Loucy (cell line): ENCODE measurements around the gene SLC15A3.

Experiments used
- H2AFZ ChIP-seq: fragments of 200-600 bp; sonication (generic); 2 replicates; pipeline ENCODE4 v1.6.0; 2016; ENCODE audit warnings: antibody characterized with exemption, mild to moderate bottlenecking, low read length, moderate library complexity
- H3F3A ChIP-seq: fragments of 200-600 bp; 2 replicates; pipeline ENCODE4 v1.6.0; 2016; ENCODE audit warnings: antibody characterized with exemption, low read depth, mild to moderate bottlenecking
- H3K27me3 ChIP-seq: fragments of 200-600 bp; sonication (generic); 2 replicates; pipeline ENCODE4 v1.6.1; 2014; ENCODE audit warnings: low read length, mild to moderate bottlenecking; ENCODE audit not compliant: insufficient read depth, poor library complexity, severe bottlenecking
- H3K36me3 ChIP-seq: fragments of 200-600 bp; sonication (generic); 2 replicates; pipeline ENCODE4 v1.6.1; 2016; ENCODE audit warnings: low read length; ENCODE audit not compliant: insufficient read depth
- H3K4me1 ChIP-seq: fragments of 200-600 bp; sonication (generic); 2 replicates; pipeline ENCODE4 v1.5.1; 2014; ENCODE audit warnings: low read length, mild to moderate bottlenecking; ENCODE audit not compliant: insufficient read depth, poor library complexity, severe bottlenecking
- H3K4me2 ChIP-seq: fragments of 200-600 bp; sonication (generic); 2 replicates; pipeline ENCODE4 v1.6.0; 2014; ENCODE audit warnings: antibody characterized with exemption, low read length, low read depth, mild to moderate bottlenecking; ENCODE audit not compliant: poor library complexity, severe bottlenecking
- H3K4me3 ChIP-seq: fragments of 200-600 bp; sonication (generic); 2 replicates; pipeline ENCODE4 v1.5.1; 2014; ENCODE audit warnings: low read length, mild to moderate bottlenecking, mixed read lengths; ENCODE audit not compliant: poor library complexity, severe bottlenecking
- H3K79me2 ChIP-seq: fragments of 200-600 bp; sonication (generic); 2 replicates; pipeline ENCODE4 v1.6.1; 2014; ENCODE audit warnings: low read length; ENCODE audit not compliant: insufficient read depth
- H3K9ac ChIP-seq: fragments of 200-600 bp; sonication (generic); 2 replicates; pipeline ENCODE4 v1.6.0; 2014; ENCODE audit warnings: mild to moderate bottlenecking, low read depth, low read length, moderate library complexity; ENCODE audit not compliant: poor library complexity, severe bottlenecking
- H3K9me2 ChIP-seq: fragments of 200-600 bp; sonication (generic); replicated peaks from 2 replicates; pipeline ENCODE4 v1.6.1; 2016; ENCODE audit warnings: low read depth, low read length, mixed read lengths
- H3K9me3 ChIP-seq: fragments of 200-600 bp; sonication (generic); 2 replicates; pipeline ENCODE4 v1.6.1; 2014; ENCODE audit warnings: mild to moderate bottlenecking, antibody characterized with exemption, low read length, low read depth; ENCODE audit not compliant: insufficient read depth
- H4K20me1 ChIP-seq: fragments of 200-600 bp; sonication (generic); 2 replicates; pipeline ENCODE4 v1.6.0; 2014; ENCODE audit warnings: antibody characterized with exemption, low read length, mild to moderate bottlenecking; ENCODE audit not compliant: insufficient read depth, poor library complexity, severe bottlenecking
- EZH2phosphoT487 ChIP-seq: fragments of 200-600 bp; IDR thresholded peaks from 2 replicates; pipeline ENCODE4 v1.6.1; 2018; ENCODE audit warnings: antibody characterized with exemption, mild to moderate bottlenecking, moderate library complexity, borderline replicate concordance
- TF ChIP-seq, protein P1 (sequence below): fragments of 200-600 bp; sonication (generic); conservative IDR thresholded peaks from 2 replicates; pipeline ENCODE4 v1.5.1; 2014; ENCODE audit warnings: mild to moderate bottlenecking, antibody characterized with exemption, low read length

The SLC15A3 gene

DNA sequence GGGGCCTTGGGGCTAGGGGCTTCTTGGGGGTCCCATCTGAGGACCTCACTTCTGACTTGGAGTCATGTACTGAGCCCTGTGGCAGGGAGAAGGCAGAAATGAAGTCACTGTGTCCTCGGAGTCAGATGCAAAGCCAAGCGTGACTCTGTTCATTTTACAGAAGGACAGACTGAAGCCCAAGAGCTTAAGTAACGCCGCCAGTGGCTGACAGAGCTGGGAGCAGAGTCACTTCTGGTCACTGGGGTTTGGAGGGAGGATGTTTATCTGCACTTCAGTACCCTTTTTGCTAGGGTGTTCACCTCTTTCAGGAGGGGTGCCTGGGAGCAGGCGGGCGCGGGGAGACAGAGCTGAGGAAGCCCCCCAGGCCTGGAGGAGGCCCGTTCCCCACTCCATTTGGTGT, 30.2 kb upstream of the SLC15A3 start:
- Histone ChIP-seq H3K4me2 (no peak overlapping the region), H4K20me1 (no peaks in the 10 kb centered on the region), H3K9ac (no peak overlapping the region), H3K9me2 (no peaks in the 10 kb centered on the region), H3F3A (no peaks in the 10 kb centered on the region), H3K27me3 (no peaks in the 10 kb centered on the region), H3K9me3 (no peaks in the 10 kb centered on the region), H3K79me2 (no peaks in the 10 kb centered on the region), H2AFZ (no peak overlapping the region), H3K4me1 (peaks cover 15% of the 10 kb centered on the region), H3K4me3 (no peak overlapping the region), H3K36me3 (no peaks in the 10 kb centered on the region)
- no peak for TF ChIP-seq EZH2phosphoT487
- TF ChIP-seq, protein P1, sequence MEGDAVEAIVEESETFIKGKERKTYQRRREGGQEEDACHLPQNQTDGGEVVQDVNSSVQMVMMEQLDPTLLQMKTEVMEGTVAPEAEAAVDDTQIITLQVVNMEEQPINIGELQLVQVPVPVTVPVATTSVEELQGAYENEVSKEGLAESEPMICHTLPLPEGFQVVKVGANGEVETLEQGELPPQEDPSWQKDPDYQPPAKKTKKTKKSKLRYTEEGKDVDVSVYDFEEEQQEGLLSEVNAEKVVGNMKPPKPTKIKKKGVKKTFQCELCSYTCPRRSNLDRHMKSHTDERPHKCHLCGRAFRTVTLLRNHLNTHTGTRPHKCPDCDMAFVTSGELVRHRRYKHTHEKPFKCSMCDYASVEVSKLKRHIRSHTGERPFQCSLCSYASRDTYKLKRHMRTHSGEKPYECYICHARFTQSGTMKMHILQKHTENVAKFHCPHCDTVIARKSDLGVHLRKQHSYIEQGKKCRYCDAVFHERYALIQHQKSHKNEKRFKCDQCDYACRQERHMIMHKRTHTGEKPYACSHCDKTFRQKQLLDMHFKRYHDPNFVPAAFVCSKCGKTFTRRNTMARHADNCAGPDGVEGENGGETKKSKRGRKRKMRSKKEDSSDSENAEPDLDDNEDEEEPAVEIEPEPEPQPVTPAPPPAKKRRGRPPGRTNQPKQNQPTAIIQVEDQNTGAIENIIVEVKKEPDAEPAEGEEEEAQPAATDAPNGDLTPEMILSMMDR, result no peak

DNA sequence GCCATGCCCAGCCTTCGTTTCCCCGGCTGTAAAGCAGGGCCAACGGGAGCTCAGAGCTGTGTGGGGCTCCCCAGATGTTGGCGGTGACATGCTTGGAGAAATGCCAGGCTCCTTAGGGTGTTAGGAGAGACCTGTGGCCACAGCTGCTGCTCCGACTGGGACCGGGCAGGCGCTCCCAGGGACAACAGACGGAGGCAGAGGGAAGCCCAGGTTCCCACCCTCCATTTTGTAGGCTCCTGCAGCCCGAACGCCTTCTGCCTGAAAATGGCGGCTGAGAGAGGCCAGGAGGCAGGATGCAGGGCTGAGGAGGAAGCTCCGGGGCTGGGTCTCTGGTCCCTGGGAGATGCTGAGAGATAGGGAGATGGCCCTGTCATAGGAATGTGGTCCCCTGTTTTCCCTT, 29.5 kb upstream of the SLC15A3 start:
- Histone ChIP-seq H3K79me2 (no peaks in the 10 kb centered on the region), H3K9me2 (no peaks in the 10 kb centered on the region), H2AFZ (no peak overlapping the region), H3K9me3 (no peaks in the 10 kb centered on the region), H3K4me1 (peaks cover 15% of the 10 kb centered on the region), H3K9ac (no peak overlapping the region), H3K4me2 (no peak overlapping the region), H3K27me3 (no peaks in the 10 kb centered on the region), H4K20me1 (no peaks in the 10 kb centered on the region), H3F3A (no peaks in the 10 kb centered on the region), H3K4me3 (no peak overlapping the region), H3K36me3 (no peaks in the 10 kb centered on the region)
- TF ChIP-seq, protein P1, result no peak
- no peak for TF ChIP-seq EZH2phosphoT487

DNA sequence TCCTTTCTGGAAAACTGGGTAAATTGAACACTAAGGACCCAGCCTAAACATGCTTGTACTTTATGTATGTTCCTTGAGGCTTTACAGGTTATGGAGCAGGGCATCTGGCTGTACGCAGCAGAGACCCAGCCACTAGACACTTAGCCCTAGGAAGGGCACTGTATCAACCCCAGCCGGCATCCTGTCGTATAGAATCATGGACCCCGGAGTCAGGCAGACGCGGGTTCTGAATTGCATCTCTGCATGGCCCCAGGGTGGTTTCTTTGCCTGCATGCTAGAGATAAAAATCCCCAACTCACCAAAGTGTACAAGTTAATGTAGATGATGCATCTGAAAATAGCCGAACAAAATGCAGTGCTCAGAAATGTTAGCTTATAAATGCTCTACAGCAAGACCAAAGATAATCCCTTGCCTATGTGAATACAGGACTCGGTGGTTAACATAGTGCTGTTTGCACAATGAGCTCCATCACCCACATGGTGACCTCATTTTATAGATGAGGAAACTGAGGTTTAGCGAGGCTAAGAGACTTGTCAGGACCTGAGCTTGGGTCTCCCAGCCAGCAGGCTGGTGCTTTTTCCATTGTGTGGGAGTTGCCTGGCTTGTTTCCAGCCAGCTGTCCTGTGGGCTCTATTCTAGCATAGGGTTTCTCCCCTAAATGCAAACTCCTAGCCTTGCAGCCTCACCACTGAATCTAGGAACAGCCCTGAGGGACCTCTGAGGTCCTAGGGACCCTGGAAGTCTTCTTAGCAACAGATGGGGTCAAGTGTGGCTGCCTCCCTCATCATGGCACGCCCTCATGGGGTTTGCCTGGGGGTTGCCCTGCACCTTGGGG, 26.8 kb upstream of the SLC15A3 start:
- H2AFZ ChIP-seq, result no peak overlapping the region

More for the DNA sequence above, 26.8 kb upstream of the SLC15A3 start:
- H3K79me2 ChIP-seq, result peaks cover 4% of the 10 kb centered on the region; the same call in 1 of the 2 replicates
- H3K4me2 ChIP-seq, result no peak overlapping the region
- H3K9ac ChIP-seq, result no peak overlapping the region
- no peaks in the 10 kb centered on the region for H3K27me3 ChIP-seq
- TF ChIP-seq EZH2phosphoT487, result no peak
- TF ChIP-seq, protein P1, result no peak
- H3K9me2 ChIP-seq, result no peaks in the 10 kb centered on the region
- H3K9me3 ChIP-seq, result no peaks in the 10 kb centered on the region
- H3K4me1 ChIP-seq, result peaks cover 22% of the 10 kb centered on the region
- no peaks in the 10 kb centered on the region for H3F3A ChIP-seq
- H4K20me1 ChIP-seq, result no peaks in the 10 kb centered on the region
- no peaks in the 10 kb centered on the region for H3K36me3 ChIP-seq
- H3K4me3 ChIP-seq, result no peak overlapping the region
